Esophagus (tissue), 2 donors: ENCODE results near the gene DMD. TPM values are rescaled to one million over a fixed set of nuclear protein-coding genes. Genes with fewer than 3 reads are reported as not detected.
"Not testable (repeated sequence)": the region's sequence is repeated elsewhere in the genome, so short reads cannot be mapped to it uniquely, and the experiment has no call there.

ENCODE experiments used
- H3K27ac ChIP-seq, 2 donors: one replicate each; pipeline ENCODE4 v1.5.1; 2013; ENCODE audit warnings: low read depth in 2 of 2, mild to moderate bottlenecking in 2 of 2, inconsistent platforms in 1 of 2, low read length in 1 of 2, moderate library complexity in 1 of 2
- H3K27me3 ChIP-seq, 2 donors: one replicate each; pipeline ENCODE4 v1.6.1; 2013; ENCODE audit warnings: low read length in 2 of 2, control low read depth in 1 of 2, mild to moderate bottlenecking in 1 of 2; ENCODE audit not compliant: insufficient read depth in 2 of 2, control insufficient read depth in 1 of 2
- H3K36me3 ChIP-seq, 2 donors: one replicate each; pipeline ENCODE4 v1.6.1; 2013; ENCODE audit warnings: low read length in 1 of 2; ENCODE audit not compliant: control insufficient read depth in 2 of 2, insufficient read depth in 2 of 2
- H3K4me1 ChIP-seq, 2 donors: one replicate each; pipeline ENCODE4 v1.6.1; 2013; ENCODE audit warnings: low read length in 1 of 2; ENCODE audit not compliant: control insufficient read depth in 2 of 2, insufficient read depth in 2 of 2
- H3K4me3 ChIP-seq, 2 donors: one replicate each; pipeline ENCODE4 v1.5.1; 2013; ENCODE audit warnings: low read length in 2 of 2, mild to moderate bottlenecking in 2 of 2, low read depth in 1 of 2, moderate library complexity in 1 of 2
- H3K9me3 ChIP-seq, 2 donors: one replicate each; pipeline ENCODE4 v1.6.1; 2013; ENCODE audit warnings: mild to moderate bottlenecking in 2 of 2, low read depth in 1 of 2, low read length in 1 of 2, moderate library complexity in 1 of 2; ENCODE audit not compliant: control insufficient read depth in 2 of 2, insufficient read depth in 1 of 2
- WGBS, 2 donors: extraction: QIAGEN DNeasy Blood & Tissue Kit; methylation state at CpG; one replicate each; pipeline ENCODE4 v1.1.7; 2013; 5-methylcytosine and 5-hydroxymethylcytosine counted together
- polyA plus RNA-seq, 2 donors: library from polyadenylated mRNA; stranded (reverse); fragments of 200-250 nt; gene quantifications; one replicate each; pipeline ENCODE4 v1.2.3, GENCODE V29; 2013
- donor health status: healthy with polysubstance abuse.
- donor health status: Bipolar disorder and iron deficiency.

DMD gene
- polyA plus RNA-seq, 2 donors, result 2.4 to 3.6 TPM

GRCh38 chrX:31377821-31378220 is 1833.5 kb downstream of the DMD start:
- not testable (repeated sequence) for H3K4me1 ChIP-seq, H3K36me3 ChIP-seq, H3K27ac ChIP-seq, H3K9me3 ChIP-seq, H3K27me3 ChIP-seq, H3K4me3 ChIP-seq
- 73 to 91% methylated on average over 8 of the region's 8 CpGs for WGBS, 2 donors

- Histone ChIP-seq H3K4me3 (no peak overlapping the region), H3K4me1 (no peaks in the 10 kb centered on the region), H3K27me3 (no peaks in the 10 kb centered on the region), H3K9me3 (no peaks in the 10 kb centered on the region), H3K36me3 (no peaks in the 10 kb centered on the region), H3K27ac (no peak overlapping the region)
- WGBS, 2 donors, result 28 to 30% methylated on average over 2 of the region's 2 CpGs
Observed at GRCh38 chrX:31376408-31377022, 1834.8 kb downstream of the DMD start.

- Histone ChIP-seq H3K27ac (no peak overlapping the region), H3K36me3 (no peaks in the 10 kb centered on the region), H3K9me3 (no peaks in the 10 kb centered on the region), H3K4me1 (no peaks in the 10 kb centered on the region), H3K27me3 (no peaks in the 10 kb centered on the region), H3K4me3 (no peak overlapping the region)
- WGBS, 2 donors, result 81 to 96% methylated on average over 4 of the region's 4 CpGs
Observed at GRCh38 chrX:31374786-31375185, 1836.6 kb downstream of the DMD start.

DNA sequence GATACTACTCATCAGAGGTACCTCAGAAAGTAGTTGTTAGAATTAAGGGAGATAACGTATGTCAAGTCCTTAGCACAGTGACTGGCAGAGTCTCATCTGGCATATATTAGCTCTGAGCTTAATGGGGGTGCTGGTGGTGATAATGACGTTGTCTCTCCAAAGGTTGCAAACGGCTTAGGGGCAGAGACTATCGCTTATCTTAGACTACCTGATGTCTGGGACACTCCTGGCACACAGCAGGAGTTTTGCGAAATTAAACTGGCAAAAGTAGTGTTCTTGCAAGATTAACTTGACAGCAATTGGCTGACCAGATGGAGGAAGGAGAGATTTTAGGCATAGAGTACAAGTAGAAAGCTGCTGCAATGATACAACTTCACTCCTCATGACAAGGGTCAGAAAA is 1839.4 kb downstream of the DMD start:
- Histone ChIP-seq H3K4me3 (no peak overlapping the region), H3K27me3 (no peaks in the 10 kb centered on the region), H3K36me3 (no peaks in the 10 kb centered on the region), H3K27ac (no peak overlapping the region), H3K4me1 (no peaks in the 10 kb centered on the region), H3K9me3 (no peaks in the 10 kb centered on the region)
- 64 to 82% methylated on average over 5 of the region's 5 CpGs for WGBS, 2 donors

GRCh38 chrX:31367816-31368215 is 1843.5 kb downstream of the DMD start:
- H3K27ac ChIP-seq, result no peak overlapping the region
- H3K4me1 ChIP-seq, result no peaks in the 10 kb centered on the region
- no peaks in the 10 kb centered on the region for H3K27me3 ChIP-seq
- H3K4me3 ChIP-seq, result no peak overlapping the region
- WGBS, 2 donors, result 49 to 55% methylated on average over 3 of the region's 3 CpGs
- H3K36me3 ChIP-seq, result no peaks in the 10 kb centered on the region
- H3K9me3 ChIP-seq, result no peaks in the 10 kb centered on the region

DNA sequence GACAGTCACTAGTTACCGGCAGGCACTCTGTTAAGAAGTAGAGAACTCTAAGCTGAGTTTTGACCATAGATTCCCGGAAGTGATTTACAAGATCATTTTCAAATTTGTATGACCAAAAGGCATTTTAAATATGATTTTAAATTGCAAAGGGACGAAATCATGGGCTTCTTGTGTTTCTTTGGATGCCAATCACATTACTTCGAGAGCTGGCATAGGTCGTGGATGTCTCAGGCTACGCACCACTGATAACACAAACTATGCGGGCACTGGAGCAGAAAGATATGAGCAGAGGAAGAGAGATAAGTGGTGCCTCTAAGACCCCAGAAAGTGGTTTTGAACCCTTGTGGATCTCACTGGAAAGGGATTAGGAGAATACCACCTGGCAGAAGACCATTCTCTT is 1845.3 kb downstream of the DMD start:
- Histone ChIP-seq H3K27me3 (no peaks in the 10 kb centered on the region), H3K27ac (no peak overlapping the region), H3K9me3 (no peaks in the 10 kb centered on the region), H3K36me3 (no peaks in the 10 kb centered on the region), H3K4me3 (no peak overlapping the region), H3K4me1 (no peaks in the 10 kb centered on the region)
- 72 to 73% methylated on average over 7 of the region's 7 CpGs for whole genome bisulfite sequencing, 2 donors

DNA sequence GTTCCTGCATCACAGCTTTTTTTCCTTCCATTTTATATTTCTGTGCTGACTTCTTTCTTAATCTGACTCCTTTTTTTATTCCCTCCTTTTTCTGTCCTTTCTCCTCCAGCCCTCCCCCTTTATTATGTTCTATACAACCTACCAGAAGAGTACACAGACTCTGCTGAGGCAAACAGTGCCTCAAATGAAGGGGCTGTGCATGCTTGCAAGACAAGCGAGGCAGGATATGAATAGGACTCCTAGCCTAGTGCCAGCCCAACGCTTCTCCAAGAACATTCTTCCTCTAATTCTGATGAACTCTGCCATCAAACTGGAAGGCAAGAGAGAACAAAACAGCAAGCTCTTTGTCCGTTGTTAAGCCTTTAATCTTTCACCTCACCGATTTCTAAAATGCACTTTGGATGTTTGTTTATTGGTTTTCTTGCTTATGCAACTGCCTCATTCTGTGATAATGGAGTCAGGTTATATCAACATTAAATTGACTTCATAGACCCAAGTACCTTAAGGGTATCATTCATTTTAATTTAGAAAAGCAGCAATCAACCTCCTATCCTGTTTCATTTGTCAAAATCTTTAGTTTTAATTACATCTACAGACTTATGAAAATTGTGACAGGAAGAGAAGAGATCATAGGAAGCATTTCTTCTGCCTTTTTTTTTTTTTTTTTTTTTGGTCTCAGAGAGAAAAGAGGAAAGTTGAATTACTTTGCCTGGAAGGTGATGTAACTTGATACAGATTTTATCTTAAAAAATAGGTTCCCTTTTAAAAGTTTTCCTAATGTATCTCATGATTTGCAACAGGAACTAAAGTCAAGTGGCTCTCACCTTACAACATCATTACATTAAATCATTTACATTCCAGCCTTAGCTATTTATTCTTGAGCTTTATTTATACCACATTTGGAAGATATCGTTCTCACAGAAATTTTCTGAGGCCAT is 1854.8 kb downstream of the DMD start:
- no peak overlapping the region for H3K27ac ChIP-seq
- WGBS, 2 donors, result 52% methylated on average over 5 of the region's 5 CpGs
- peaks cover 0 to 2% of the 10 kb centered on the region in 2 donors for H3K27me3 ChIP-seq
- H3K36me3 ChIP-seq, result no peaks in the 10 kb centered on the region
- no peak overlapping the region for H3K4me3 ChIP-seq
- H3K4me1 ChIP-seq, result no peaks in the 10 kb centered on the region
- no peaks in the 10 kb centered on the region for H3K9me3 ChIP-seq

DNA sequence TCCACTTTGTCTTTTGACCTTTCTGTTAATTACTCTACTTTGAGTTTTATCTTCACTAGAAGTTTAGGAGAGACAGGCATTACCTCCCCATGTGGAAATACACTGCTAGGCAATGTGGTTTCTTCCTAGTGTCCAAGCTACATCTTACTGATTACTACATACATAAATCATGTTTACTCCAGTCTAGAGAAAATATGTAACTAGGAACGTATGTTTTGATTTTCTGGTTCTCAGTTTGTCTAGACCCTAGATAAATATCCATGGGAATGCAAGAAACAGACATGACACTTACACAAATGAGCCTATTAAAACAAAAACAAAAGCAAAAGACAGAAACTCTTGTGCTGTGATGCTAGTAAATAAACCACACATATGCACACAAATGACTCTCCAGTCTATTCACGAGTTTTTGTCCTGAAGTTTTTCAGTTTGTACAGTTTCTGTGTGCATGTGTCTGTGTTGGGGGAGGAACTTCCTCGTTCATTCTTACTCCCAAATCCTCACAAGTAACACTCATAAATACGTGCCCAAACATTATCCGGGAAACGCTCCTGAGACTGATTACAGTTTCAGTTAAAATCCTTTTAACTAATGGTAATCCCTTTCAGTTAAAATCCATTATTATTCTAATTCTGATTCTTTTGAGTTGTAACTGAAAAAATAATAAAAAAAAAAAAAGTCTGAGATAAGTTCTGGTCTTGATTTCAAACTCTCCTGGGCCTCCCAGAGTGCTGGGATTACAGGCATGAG is 1856.0 kb downstream of the DMD start:
- Histone ChIP-seq H3K4me3 (no peak overlapping the region), H3K9me3 (no peaks in the 10 kb centered on the region), H3K4me1 (no peaks in the 10 kb centered on the region), H3K27ac (no peak overlapping the region), H3K27me3 (peaks cover 0 to 2% of the 10 kb centered on the region in 2 donors), H3K36me3 (no peaks in the 10 kb centered on the region)
- WGBS, 2 donors, result 53 to 56% methylated on average over 6 of the region's 6 CpGs

DNA sequence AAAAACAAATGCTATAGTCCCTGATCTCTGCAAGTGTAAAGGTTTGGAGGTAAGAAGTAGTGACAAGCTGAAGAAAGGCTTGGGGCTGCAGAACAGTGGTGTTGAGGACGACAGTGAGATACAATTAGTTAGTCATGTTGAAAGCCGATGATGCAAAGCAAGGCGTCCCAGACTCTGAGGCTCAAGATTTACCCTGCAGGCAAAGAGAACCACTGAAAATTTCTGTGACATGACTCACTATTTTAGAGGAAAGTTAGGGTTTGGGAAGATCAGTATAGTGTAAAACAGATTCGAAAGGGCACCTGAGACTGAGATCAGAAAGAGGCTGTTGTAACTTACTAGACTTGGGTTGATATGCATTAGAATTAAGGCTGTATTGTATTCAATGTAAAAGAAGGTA is 1858.3 kb downstream of the DMD start:
- H3K4me3 ChIP-seq, result no peak overlapping the region
- H3K4me1 ChIP-seq, result no peaks in the 10 kb centered on the region
- no peaks in the 10 kb centered on the region for H3K36me3 ChIP-seq
- H3K27me3 ChIP-seq, result peaks cover 0 to 2% of the 10 kb centered on the region in 2 donors
- no peaks in the 10 kb centered on the region for H3K9me3 ChIP-seq
- WGBS, 2 donors, result 53 to 67% methylated on average over 4 of the region's 4 CpGs
- H3K27ac ChIP-seq, result no peak overlapping the region
